SK-N-SH (cell line): ENCODE data around the gene PROSER3.

ENCODE experiments used
- CHD2 ChIP-seq: fragments of 150-350 bp; IDR thresholded peaks from 2 replicates; pipeline ENCODE4 v1.6.1; 2018; ENCODE audit warnings: low read length; ENCODE audit not compliant: partially characterized antibody
- EP300 ChIP-seq, 2 experiments: IDR thresholded peaks; 2 replicates each; pipeline versions ENCODE4 v1.4.0 to v1.6.1; 2012; ENCODE audit warnings: borderline replicate concordance in 1 of 2, low read depth in 1 of 2, low read length in 1 of 2
- FOXM1 ChIP-seq: IDR thresholded peaks from 2 replicates; pipeline ENCODE4 v1.4.0; 2012; ENCODE audit warnings: low read depth, mild to moderate bottlenecking
- GABPA ChIP-seq: IDR thresholded peaks from 2 replicates; pipeline ENCODE4 v1.4.0; 2012; ENCODE audit warnings: low read depth, mild to moderate bottlenecking
- JUND ChIP-seq: IDR thresholded peaks from 2 replicates; pipeline ENCODE4 v1.4.0; 2012
- POLR2AphosphoS5 ChIP-seq: IDR thresholded peaks from 2 replicates; pipeline ENCODE4 v1.6.1; 2012; ENCODE audit warnings: low read depth, low read length
- RCOR1 ChIP-seq: fragments of 150-350 bp; IDR thresholded peaks from 2 replicates; pipeline ENCODE4 v1.6.1; 2017; ENCODE audit warnings: antibody characterized with exemption, low read length
- SMC3 ChIP-seq: IDR thresholded peaks from 2 replicates; pipeline ENCODE4 v1.6.1; 2012; ENCODE audit warnings: low read depth, low read length, improper control_type of control experiment
- TAF1 ChIP-seq: IDR thresholded peaks from 2 replicates; pipeline ENCODE4 v1.6.1; 2012; ENCODE audit warnings: low read depth, mild to moderate bottlenecking, low read length, moderate library complexity, borderline replicate concordance
- YY1 ChIP-seq: IDR thresholded peaks from 2 replicates; pipeline ENCODE4 v1.4.0; 2012; ENCODE audit warnings: low read depth, mild to moderate bottlenecking
- TF ChIP-seq, protein P1 (sequence below): IDR thresholded peaks from 2 replicates; pipeline ENCODE4 v1.6.1; 2012; ENCODE audit warnings: mild to moderate bottlenecking, low read depth, low read length, moderate library complexity
- TF ChIP-seq, protein P2 (sequence below): fragments of 200-600 bp; sonication (generic); IDR thresholded peaks from 2 replicates; pipeline ENCODE4 v1.6.1; 2017; ENCODE audit warnings: antibody characterized with exemption, mild to moderate bottlenecking, moderate library complexity
- TF ChIP-seq, protein P3 (sequence below): IDR thresholded peaks from 2 replicates; pipeline ENCODE4 v1.4.0; 2012; ENCODE audit warnings: low read depth, borderline replicate concordance
- TF ChIP-seq, protein P4 (sequence below): fragments of 150-350 bp; IDR thresholded peaks from 2 replicates; pipeline ENCODE4 v1.6.1; 2016; ENCODE audit warnings: mild to moderate bottlenecking, low read depth, low read length

DNA sequence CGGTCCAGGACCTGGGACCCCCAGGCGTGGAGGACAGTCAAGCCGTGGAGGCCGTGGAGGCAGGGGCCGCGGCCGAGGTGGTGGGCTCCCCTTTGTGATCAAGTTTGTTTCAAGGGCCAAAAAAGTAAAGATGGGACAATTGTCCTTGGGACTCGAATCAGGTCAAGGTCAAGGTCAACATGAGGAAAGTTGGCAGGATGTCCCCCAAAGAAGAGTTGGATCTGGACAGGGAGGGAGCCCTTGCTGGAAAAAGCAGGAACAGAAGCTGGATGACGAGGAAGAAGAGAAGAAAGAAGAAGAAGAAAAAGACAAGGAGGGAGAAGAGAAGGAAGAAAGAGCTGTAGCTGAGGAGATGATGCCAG lies 37.8 kb upstream of the PROSER3 start:
- TF ChIP-seq, protein P1, sequence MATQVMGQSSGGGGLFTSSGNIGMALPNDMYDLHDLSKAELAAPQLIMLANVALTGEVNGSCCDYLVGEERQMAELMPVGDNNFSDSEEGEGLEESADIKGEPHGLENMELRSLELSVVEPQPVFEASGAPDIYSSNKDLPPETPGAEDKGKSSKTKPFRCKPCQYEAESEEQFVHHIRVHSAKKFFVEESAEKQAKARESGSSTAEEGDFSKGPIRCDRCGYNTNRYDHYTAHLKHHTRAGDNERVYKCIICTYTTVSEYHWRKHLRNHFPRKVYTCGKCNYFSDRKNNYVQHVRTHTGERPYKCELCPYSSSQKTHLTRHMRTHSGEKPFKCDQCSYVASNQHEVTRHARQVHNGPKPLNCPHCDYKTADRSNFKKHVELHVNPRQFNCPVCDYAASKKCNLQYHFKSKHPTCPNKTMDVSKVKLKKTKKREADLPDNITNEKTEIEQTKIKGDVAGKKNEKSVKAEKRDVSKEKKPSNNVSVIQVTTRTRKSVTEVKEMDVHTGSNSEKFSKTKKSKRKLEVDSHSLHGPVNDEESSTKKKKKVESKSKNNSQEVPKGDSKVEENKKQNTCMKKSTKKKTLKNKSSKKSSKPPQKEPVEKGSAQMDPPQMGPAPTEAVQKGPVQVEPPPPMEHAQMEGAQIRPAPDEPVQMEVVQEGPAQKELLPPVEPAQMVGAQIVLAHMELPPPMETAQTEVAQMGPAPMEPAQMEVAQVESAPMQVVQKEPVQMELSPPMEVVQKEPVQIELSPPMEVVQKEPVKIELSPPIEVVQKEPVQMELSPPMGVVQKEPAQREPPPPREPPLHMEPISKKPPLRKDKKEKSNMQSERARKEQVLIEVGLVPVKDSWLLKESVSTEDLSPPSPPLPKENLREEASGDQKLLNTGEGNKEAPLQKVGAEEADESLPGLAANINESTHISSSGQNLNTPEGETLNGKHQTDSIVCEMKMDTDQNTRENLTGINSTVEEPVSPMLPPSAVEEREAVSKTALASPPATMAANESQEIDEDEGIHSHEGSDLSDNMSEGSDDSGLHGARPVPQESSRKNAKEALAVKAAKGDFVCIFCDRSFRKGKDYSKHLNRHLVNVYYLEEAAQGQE: no peak
- TF ChIP-seq, protein P2, sequence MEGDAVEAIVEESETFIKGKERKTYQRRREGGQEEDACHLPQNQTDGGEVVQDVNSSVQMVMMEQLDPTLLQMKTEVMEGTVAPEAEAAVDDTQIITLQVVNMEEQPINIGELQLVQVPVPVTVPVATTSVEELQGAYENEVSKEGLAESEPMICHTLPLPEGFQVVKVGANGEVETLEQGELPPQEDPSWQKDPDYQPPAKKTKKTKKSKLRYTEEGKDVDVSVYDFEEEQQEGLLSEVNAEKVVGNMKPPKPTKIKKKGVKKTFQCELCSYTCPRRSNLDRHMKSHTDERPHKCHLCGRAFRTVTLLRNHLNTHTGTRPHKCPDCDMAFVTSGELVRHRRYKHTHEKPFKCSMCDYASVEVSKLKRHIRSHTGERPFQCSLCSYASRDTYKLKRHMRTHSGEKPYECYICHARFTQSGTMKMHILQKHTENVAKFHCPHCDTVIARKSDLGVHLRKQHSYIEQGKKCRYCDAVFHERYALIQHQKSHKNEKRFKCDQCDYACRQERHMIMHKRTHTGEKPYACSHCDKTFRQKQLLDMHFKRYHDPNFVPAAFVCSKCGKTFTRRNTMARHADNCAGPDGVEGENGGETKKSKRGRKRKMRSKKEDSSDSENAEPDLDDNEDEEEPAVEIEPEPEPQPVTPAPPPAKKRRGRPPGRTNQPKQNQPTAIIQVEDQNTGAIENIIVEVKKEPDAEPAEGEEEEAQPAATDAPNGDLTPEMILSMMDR: no peak
- no peak for TF ChIP-seq SMC3
- TF ChIP-seq GABPA: no peak
- no peak for TF ChIP-seq YY1
- TF ChIP-seq FOXM1: no peak
- no peak for TF ChIP-seq TAF1
- TF ChIP-seq EP300 (IDR thresholded peaks at IDR 0.05; ENCODE audit: borderline replicate concordance in 1 of 2, low read depth in 1 of 2, low read length in 1 of 2): no peak
- TF ChIP-seq POLR2AphosphoS5: no peak
- TF ChIP-seq JUND: no peak
- TF ChIP-seq, protein P3, sequence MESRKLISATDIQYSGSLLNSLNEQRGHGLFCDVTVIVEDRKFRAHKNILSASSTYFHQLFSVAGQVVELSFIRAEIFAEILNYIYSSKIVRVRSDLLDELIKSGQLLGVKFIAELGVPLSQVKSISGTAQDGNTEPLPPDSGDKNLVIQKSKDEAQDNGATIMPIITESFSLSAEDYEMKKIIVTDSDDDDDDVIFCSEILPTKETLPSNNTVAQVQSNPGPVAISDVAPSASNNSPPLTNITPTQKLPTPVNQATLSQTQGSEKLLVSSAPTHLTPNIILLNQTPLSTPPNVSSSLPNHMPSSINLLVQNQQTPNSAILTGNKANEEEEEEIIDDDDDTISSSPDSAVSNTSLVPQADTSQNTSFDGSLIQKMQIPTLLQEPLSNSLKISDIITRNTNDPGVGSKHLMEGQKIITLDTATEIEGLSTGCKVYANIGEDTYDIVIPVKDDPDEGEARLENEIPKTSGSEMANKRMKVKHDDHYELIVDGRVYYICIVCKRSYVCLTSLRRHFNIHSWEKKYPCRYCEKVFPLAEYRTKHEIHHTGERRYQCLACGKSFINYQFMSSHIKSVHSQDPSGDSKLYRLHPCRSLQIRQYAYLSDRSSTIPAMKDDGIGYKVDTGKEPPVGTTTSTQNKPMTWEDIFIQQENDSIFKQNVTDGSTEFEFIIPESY: no peak
- TF ChIP-seq, protein P4, sequence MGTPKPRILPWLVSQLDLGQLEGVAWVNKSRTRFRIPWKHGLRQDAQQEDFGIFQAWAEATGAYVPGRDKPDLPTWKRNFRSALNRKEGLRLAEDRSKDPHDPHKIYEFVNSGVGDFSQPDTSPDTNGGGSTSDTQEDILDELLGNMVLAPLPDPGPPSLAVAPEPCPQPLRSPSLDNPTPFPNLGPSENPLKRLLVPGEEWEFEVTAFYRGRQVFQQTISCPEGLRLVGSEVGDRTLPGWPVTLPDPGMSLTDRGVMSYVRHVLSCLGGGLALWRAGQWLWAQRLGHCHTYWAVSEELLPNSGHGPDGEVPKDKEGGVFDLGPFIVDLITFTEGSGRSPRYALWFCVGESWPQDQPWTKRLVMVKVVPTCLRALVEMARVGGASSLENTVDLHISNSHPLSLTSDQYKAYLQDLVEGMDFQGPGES: no peak
- TF ChIP-seq CHD2: no peak
- no peak for TF ChIP-seq RCOR1
